GM23338 (cell line): ENCODE data around the gene KIF1A.

Experiments used
- CREB1 ChIP-seq: fragments of 250-450 bp; sonication (Bioruptor Pico); IDR thresholded peaks from 2 replicates; pipeline ENCODE4 v1.5.0; 2020; ENCODE audit warnings: low read depth, mild to moderate bottlenecking, moderate library complexity
- EZH2 ChIP-seq: fragments of 200-600 bp; sonication (generic); IDR thresholded peaks from one replicate; pipeline ENCODE4 v1.8.0; 2017; ENCODE audit warnings: antibody characterized with exemption, mild to moderate bottlenecking, low read depth; ENCODE audit not compliant: unreplicated experiment
- EZH2phosphoT487 ChIP-seq: fragments of 200-600 bp; sonication (generic); IDR thresholded peaks from one replicate; pipeline ENCODE4 v1.8.1; 2018; ENCODE audit warnings: antibody characterized with exemption; ENCODE audit not compliant: unreplicated experiment
- JUNB ChIP-seq: IDR thresholded peaks from one replicate; pipeline ENCODE4 v1.6.1; 2016; ENCODE audit warnings: antibody characterized with exemption; ENCODE audit not compliant: unreplicated experiment
- POLR2AphosphoS5 ChIP-seq: IDR thresholded peaks from 2 replicates; pipeline ENCODE4 v1.6.1; 2016; ENCODE audit warnings: antibody characterized with exemption, low read depth
- STAT1 ChIP-seq: IDR thresholded peaks from one replicate; pipeline ENCODE4 v1.6.1; 2016; ENCODE audit warnings: antibody characterized with exemption; ENCODE audit not compliant: unreplicated experiment
- ZNF114 ChIP-seq: fragments of 250-450 bp; sonication (Bioruptor Pico); IDR thresholded peaks from 2 replicates; pipeline ENCODE4 v1.5.0; 2020; ENCODE audit warnings: mild to moderate bottlenecking, moderate library complexity
- TF ChIP-seq, protein P1 (sequence below), 2 experiments: fragments of 200-600 bp in 1 of 2; sonication (generic) in 1 of 2; conservative IDR thresholded peaks; 2 replicates each; pipeline versions ENCODE4 v1.5.1 to v1.6.1; 2016 to 2017; ENCODE audit warnings: antibody characterized with exemption in 2 of 2, low read depth in 2 of 2, mild to moderate bottlenecking in 2 of 2, moderate library complexity in 1 of 2

- TF ChIP-seq, protein P1, sequence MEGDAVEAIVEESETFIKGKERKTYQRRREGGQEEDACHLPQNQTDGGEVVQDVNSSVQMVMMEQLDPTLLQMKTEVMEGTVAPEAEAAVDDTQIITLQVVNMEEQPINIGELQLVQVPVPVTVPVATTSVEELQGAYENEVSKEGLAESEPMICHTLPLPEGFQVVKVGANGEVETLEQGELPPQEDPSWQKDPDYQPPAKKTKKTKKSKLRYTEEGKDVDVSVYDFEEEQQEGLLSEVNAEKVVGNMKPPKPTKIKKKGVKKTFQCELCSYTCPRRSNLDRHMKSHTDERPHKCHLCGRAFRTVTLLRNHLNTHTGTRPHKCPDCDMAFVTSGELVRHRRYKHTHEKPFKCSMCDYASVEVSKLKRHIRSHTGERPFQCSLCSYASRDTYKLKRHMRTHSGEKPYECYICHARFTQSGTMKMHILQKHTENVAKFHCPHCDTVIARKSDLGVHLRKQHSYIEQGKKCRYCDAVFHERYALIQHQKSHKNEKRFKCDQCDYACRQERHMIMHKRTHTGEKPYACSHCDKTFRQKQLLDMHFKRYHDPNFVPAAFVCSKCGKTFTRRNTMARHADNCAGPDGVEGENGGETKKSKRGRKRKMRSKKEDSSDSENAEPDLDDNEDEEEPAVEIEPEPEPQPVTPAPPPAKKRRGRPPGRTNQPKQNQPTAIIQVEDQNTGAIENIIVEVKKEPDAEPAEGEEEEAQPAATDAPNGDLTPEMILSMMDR (conservative IDR thresholded peaks at IDR 0.05; ENCODE audit: low read depth in 2 of 2): no peak
- TF ChIP-seq EZH2: no peak
- TF ChIP-seq POLR2AphosphoS5: no peak
- no peak for TF ChIP-seq ZNF114 (CRISPR knock-in tag)
- TF ChIP-seq EZH2phosphoT487: no peak
- TF ChIP-seq CREB1: no peak
- TF ChIP-seq STAT1: no peak
- TF ChIP-seq JUNB: no peak
Observed at GRCh38 chr2:240868286-240869108, 48.5 kb upstream of the KIF1A start, which contains the start of gene AGXT.
